Measurements from ENCODE around the gene CERS6.
"Not testable (repeated sequence)": the region's sequence is repeated elsewhere in the genome, so short reads cannot be mapped to it uniquely, and the experiment has no call there.

The CERS6 gene

GRCh38 chr2:168664715-168665114 lies 208.6 kb downstream of the CERS6 start:
- not testable (repeated sequence) for H3K9me3 ChIP-seq (ENCODE audit: control insufficient read depth in 5 of 5, low read length in 5 of 5); H3K9ac ChIP-seq (ENCODE audit: low read length in 5 of 5); H3K4me3 ChIP-seq (ENCODE audit: low read depth in 1 of 5, low read length in 5 of 5); H3K4me1 ChIP-seq (ENCODE audit: control insufficient read depth in 5 of 5, insufficient read depth in 5 of 5, low read length in 5 of 5); H3K27ac ChIP-seq (ENCODE audit: low read depth, low read length); H3K36me3 ChIP-seq (ENCODE audit: control insufficient read depth in 5 of 5, insufficient read depth in 5 of 5, low read length in 5 of 5); H3K27me3 ChIP-seq (ENCODE audit: control insufficient read depth in 5 of 5, insufficient read depth in 4 of 5, low read length in 5 of 5)

DNA sequence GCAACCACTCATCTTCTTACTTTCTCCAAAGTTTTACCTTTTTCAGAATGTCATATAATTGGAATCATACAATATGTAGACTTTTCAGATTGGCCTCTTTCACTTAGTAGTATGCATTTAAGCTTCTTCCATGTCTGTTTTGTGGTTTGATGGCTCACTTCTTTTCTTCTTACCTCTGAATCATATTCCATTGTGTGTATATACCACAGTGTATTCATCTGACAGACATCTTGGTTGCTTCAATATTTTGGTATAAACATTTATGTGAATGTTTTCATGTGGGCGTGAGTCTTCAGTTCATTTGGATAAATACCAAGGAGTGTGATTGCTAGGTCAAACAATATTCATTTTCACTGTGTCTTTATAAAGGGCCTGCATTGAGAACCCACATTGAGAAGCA lies 210.3 kb downstream of the CERS6 start:
- no peak overlapping the region for H3K4me3 ChIP-seq (ENCODE audit: low read depth in 1 of 5, low read length in 5 of 5)
- no peaks in the 10 kb centered on the region for H3K36me3 ChIP-seq (ENCODE audit: control insufficient read depth in 5 of 5, insufficient read depth in 5 of 5, low read length in 5 of 5)
- no peak overlapping the region for H3K27ac ChIP-seq (ENCODE audit: low read depth, low read length)
- H3K4me1 ChIP-seq (ENCODE audit: control insufficient read depth in 5 of 5, insufficient read depth in 5 of 5, low read length in 5 of 5), result no peaks in the 10 kb centered on the region
- no peaks in the 10 kb centered on the region for H3K9me3 ChIP-seq (ENCODE audit: control insufficient read depth in 5 of 5, low read length in 5 of 5)
- no peaks in the 10 kb centered on the region for H3K27me3 ChIP-seq (ENCODE audit: control insufficient read depth in 5 of 5, insufficient read depth in 4 of 5, low read length in 5 of 5)
- no peak overlapping the region for H3K9ac ChIP-seq (ENCODE audit: low read length in 5 of 5)

- H3K9ac ChIP-seq (ENCODE audit: low read length in 5 of 5), result no peak overlapping the region
- H3K27ac ChIP-seq (ENCODE audit: low read depth, low read length), result no peak overlapping the region
- no peak overlapping the region for H3K4me3 ChIP-seq (ENCODE audit: low read depth in 1 of 5, low read length in 5 of 5)
- H3K9me3 ChIP-seq (ENCODE audit: control insufficient read depth in 5 of 5, low read length in 5 of 5), result no peaks in the 10 kb centered on the region
- no peaks in the 10 kb centered on the region for H3K4me1 ChIP-seq (ENCODE audit: control insufficient read depth in 5 of 5, insufficient read depth in 5 of 5, low read length in 5 of 5)
- no peaks in the 10 kb centered on the region for H3K27me3 ChIP-seq (ENCODE audit: control insufficient read depth in 5 of 5, insufficient read depth in 4 of 5, low read length in 5 of 5)
- H3K36me3 ChIP-seq (ENCODE audit: control insufficient read depth in 5 of 5, insufficient read depth in 5 of 5, low read length in 5 of 5), result no peaks in the 10 kb centered on the region
These were observed 211.1 kb downstream of the CERS6 start for GRCh38 chr2:168667156-168667555.

- Histone ChIP-seq H3K27me3 (ENCODE audit: control insufficient read depth in 5 of 5, insufficient read depth in 4 of 5, low read length in 5 of 5) (no peaks in the 10 kb centered on the region), H3K9ac (ENCODE audit: low read length in 5 of 5) (no peak overlapping the region), H3K4me1 (ENCODE audit: control insufficient read depth in 5 of 5, insufficient read depth in 5 of 5, low read length in 5 of 5) (no peaks in the 10 kb centered on the region), H3K36me3 (ENCODE audit: control insufficient read depth in 5 of 5, insufficient read depth in 5 of 5, low read length in 5 of 5) (no peaks in the 10 kb centered on the region), H3K4me3 (ENCODE audit: low read depth in 1 of 5, low read length in 5 of 5) (no peak overlapping the region), H3K27ac (ENCODE audit: low read depth, low read length) (no peak overlapping the region), H3K9me3 (ENCODE audit: control insufficient read depth in 5 of 5, low read length in 5 of 5) (no peaks in the 10 kb centered on the region)
These were observed 213.1 kb downstream of the CERS6 start for GRCh38 chr2:168669151-168669550.

DNA sequence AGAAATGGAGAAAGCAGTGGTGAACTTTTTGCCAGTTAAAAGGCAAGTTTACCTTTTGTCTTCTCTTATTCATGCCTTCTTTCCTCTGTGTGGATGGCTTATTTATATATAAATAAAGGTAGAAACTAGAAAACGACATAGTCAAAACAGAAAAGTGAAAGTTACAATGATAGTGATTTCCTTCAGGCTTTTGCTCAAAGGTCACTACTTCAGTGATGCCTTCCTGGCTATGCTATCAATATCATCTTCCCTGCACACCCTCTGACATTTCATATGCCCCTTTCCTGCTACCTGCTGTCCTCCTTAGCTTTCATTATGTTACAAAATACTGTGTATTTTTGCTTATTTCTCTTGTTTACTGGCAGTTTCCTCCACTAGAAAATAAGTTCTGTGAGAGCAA lies 214.4 kb downstream of the CERS6 start:
- Histone ChIP-seq H3K9me3 (ENCODE audit: control insufficient read depth in 5 of 5, low read length in 5 of 5) (no peaks in the 10 kb centered on the region), H3K27ac (ENCODE audit: low read depth, low read length) (no peak overlapping the region), H3K9ac (ENCODE audit: low read length in 5 of 5) (no peak overlapping the region), H3K36me3 (ENCODE audit: control insufficient read depth in 5 of 5, insufficient read depth in 5 of 5, low read length in 5 of 5) (no peaks in the 10 kb centered on the region), H3K4me1 (ENCODE audit: control insufficient read depth in 5 of 5, insufficient read depth in 5 of 5, low read length in 5 of 5) (no peaks in the 10 kb centered on the region), H3K4me3 (ENCODE audit: low read depth in 1 of 5, low read length in 5 of 5) (no peak overlapping the region), H3K27me3 (ENCODE audit: control insufficient read depth in 5 of 5, insufficient read depth in 4 of 5, low read length in 5 of 5) (no peaks in the 10 kb centered on the region)

- Histone ChIP-seq H3K9ac (ENCODE audit: low read length in 5 of 5) (no peak overlapping the region), H3K4me1 (ENCODE audit: control insufficient read depth in 5 of 5, insufficient read depth in 5 of 5, low read length in 5 of 5) (no peaks in the 10 kb centered on the region), H3K27ac (ENCODE audit: low read depth, low read length) (no peak overlapping the region), H3K9me3 (ENCODE audit: control insufficient read depth in 5 of 5, low read length in 5 of 5) (no peaks in the 10 kb centered on the region), H3K4me3 (ENCODE audit: low read depth in 1 of 5, low read length in 5 of 5) (no peak overlapping the region), H3K27me3 (ENCODE audit: control insufficient read depth in 5 of 5, insufficient read depth in 4 of 5, low read length in 5 of 5) (no peaks in the 10 kb centered on the region), H3K36me3 (ENCODE audit: control insufficient read depth in 5 of 5, insufficient read depth in 5 of 5, low read length in 5 of 5) (no peaks in the 10 kb centered on the region)
These were observed 215.9 kb downstream of the CERS6 start for GRCh38 chr2:168671932-168672331.

GRCh38 chr2:168673265-168674189 lies 217.5 kb downstream of the CERS6 start:
- H3K9me3 ChIP-seq (ENCODE audit: control insufficient read depth in 5 of 5, low read length in 5 of 5), result no peaks in the 10 kb centered on the region
- no peaks in the 10 kb centered on the region for H3K4me1 ChIP-seq (ENCODE audit: control insufficient read depth in 5 of 5, insufficient read depth in 5 of 5, low read length in 5 of 5)
- no peak overlapping the region for H3K27ac ChIP-seq (ENCODE audit: low read depth, low read length)
- H3K27me3 ChIP-seq (ENCODE audit: control insufficient read depth in 5 of 5, insufficient read depth in 4 of 5, low read length in 5 of 5), result no peaks in the 10 kb centered on the region
- no peaks in the 10 kb centered on the region for H3K36me3 ChIP-seq (ENCODE audit: control insufficient read depth in 5 of 5, insufficient read depth in 5 of 5, low read length in 5 of 5)
- H3K4me3 ChIP-seq (ENCODE audit: low read depth in 1 of 5, low read length in 5 of 5), result no peak overlapping the region
- H3K9ac ChIP-seq (ENCODE audit: low read length in 5 of 5), result no peak overlapping the region

GRCh38 chr2:168678153-168678853 lies 222.2 kb downstream of the CERS6 start:
- Histone ChIP-seq H3K9ac (ENCODE audit: low read length in 5 of 5) (no peak overlapping the region), H3K36me3 (ENCODE audit: control insufficient read depth in 5 of 5, insufficient read depth in 5 of 5, low read length in 5 of 5) (no peaks in the 10 kb centered on the region), H3K9me3 (ENCODE audit: control insufficient read depth in 5 of 5, low read length in 5 of 5) (no peaks in the 10 kb centered on the region), H3K4me3 (ENCODE audit: low read depth in 1 of 5, low read length in 5 of 5) (no peak overlapping the region), H3K27ac (ENCODE audit: low read depth, low read length) (no peak overlapping the region), H3K27me3 (ENCODE audit: control insufficient read depth in 5 of 5, insufficient read depth in 4 of 5, low read length in 5 of 5) (no peaks in the 10 kb centered on the region), H3K4me1 (ENCODE audit: control insufficient read depth in 5 of 5, insufficient read depth in 5 of 5, low read length in 5 of 5) (no peaks in the 10 kb centered on the region)

GRCh38 chr2:168679081-168679480 lies 223.0 kb downstream of the CERS6 start:
- Histone ChIP-seq H3K9me3 (ENCODE audit: control insufficient read depth in 5 of 5, low read length in 5 of 5) (no peaks in the 10 kb centered on the region), H3K27me3 (ENCODE audit: control insufficient read depth in 5 of 5, insufficient read depth in 4 of 5, low read length in 5 of 5) (no peaks in the 10 kb centered on the region), H3K9ac (ENCODE audit: low read length in 5 of 5) (no peak overlapping the region), H3K36me3 (ENCODE audit: control insufficient read depth in 5 of 5, insufficient read depth in 5 of 5, low read length in 5 of 5) (no peaks in the 10 kb centered on the region), H3K27ac (ENCODE audit: low read depth, low read length) (no peak overlapping the region), H3K4me1 (ENCODE audit: control insufficient read depth in 5 of 5, insufficient read depth in 5 of 5, low read length in 5 of 5) (peaks cover 0 to 1% (median 0%) of the 10 kb centered on the region in 5 donors), H3K4me3 (ENCODE audit: low read depth in 1 of 5, low read length in 5 of 5) (no peak overlapping the region)

- Histone ChIP-seq H3K9me3 (ENCODE audit: control insufficient read depth in 5 of 5, low read length in 5 of 5) (no peaks in the 10 kb centered on the region), H3K9ac (ENCODE audit: low read length in 5 of 5) (no peak overlapping the region), H3K4me1 (ENCODE audit: control insufficient read depth in 5 of 5, insufficient read depth in 5 of 5, low read length in 5 of 5) (peaks cover 0 to 3% (median 0%) of the 10 kb centered on the region in 5 donors), H3K27me3 (ENCODE audit: control insufficient read depth in 5 of 5, insufficient read depth in 4 of 5, low read length in 5 of 5) (no peaks in the 10 kb centered on the region), H3K4me3 (ENCODE audit: low read depth in 1 of 5, low read length in 5 of 5) (no peak overlapping the region), H3K27ac (ENCODE audit: low read depth, low read length) (no peak overlapping the region), H3K36me3 (ENCODE audit: control insufficient read depth in 5 of 5, insufficient read depth in 5 of 5, low read length in 5 of 5) (no peaks in the 10 kb centered on the region)
These were observed 223.8 kb downstream of the CERS6 start for GRCh38 chr2:168679741-168680310.
